WTC11 (cell line): Measurements from ENCODE around the gene ALS2CL.

ENCODE experiments used
- ATF2 ChIP-seq: sonication (generic); formaldehyde crosslinking; IDR thresholded peaks from 2 replicates; pipeline ENCODE4 v1.8.1; 2022; ENCODE audit warnings: low read depth, missing genetic modification reagents, borderline replicate concordance
- ATF3 ChIP-seq: sonication (generic); formaldehyde crosslinking; conservative IDR thresholded peaks from 2 replicates; pipeline ENCODE4 v1.8.1; 2022; ENCODE audit warnings: mild to moderate bottlenecking, missing genetic modification reagents
- CTCF ChIP-seq: fragments of 200-600 bp; IDR thresholded peaks from 2 replicates; pipeline ENCODE4 v1.8.0; 2022; ENCODE audit warnings: antibody characterized with exemption
- HMGXB4 ChIP-seq: sonication (generic); formaldehyde crosslinking; IDR thresholded peaks from 2 replicates; pipeline ENCODE4 v1.8.1; 2023; ENCODE audit warnings: mild to moderate bottlenecking, moderate library complexity, missing genetic modification reagents
- KAT7 ChIP-seq: sonication (generic); formaldehyde crosslinking; IDR thresholded peaks from 2 replicates; pipeline ENCODE4 v1.8.1; 2023; ENCODE audit warnings: missing genetic modification reagents, mild to moderate bottlenecking, borderline replicate concordance
- MAX ChIP-seq: sonication (generic); formaldehyde crosslinking; IDR thresholded peaks from 2 replicates; pipeline ENCODE4 v1.8.0; 2022; ENCODE audit warnings: mild to moderate bottlenecking, missing genetic modification reagents
- NR2C2 ChIP-seq: sonication (generic); formaldehyde crosslinking; IDR thresholded peaks from 2 replicates; pipeline ENCODE4 v1.8.0; 2022; ENCODE audit warnings: mild to moderate bottlenecking, missing genetic modification reagents
- SOX15 ChIP-seq: fragments of 250-450 bp; sonication (Bioruptor Pico); IDR thresholded peaks from 2 replicates; pipeline ENCODE4 v1.9.0; 2021; ENCODE audit warnings: mild to moderate bottlenecking
- TCF7 ChIP-seq: sonication (generic); formaldehyde crosslinking; IDR thresholded peaks from 2 replicates; pipeline ENCODE4 v1.8.0; 2022; ENCODE audit warnings: mild to moderate bottlenecking, low read depth, missing genetic modification reagents, moderate library complexity
- USF1 ChIP-seq: sonication (generic); formaldehyde crosslinking; IDR thresholded peaks from 2 replicates; pipeline ENCODE4 v1.8.0; 2022; ENCODE audit warnings: mild to moderate bottlenecking, missing genetic modification reagents
- ZBTB21 ChIP-seq: sonication (generic); formaldehyde crosslinking; IDR thresholded peaks from 2 replicates; pipeline ENCODE4 v1.8.1; 2023; ENCODE audit warnings: mild to moderate bottlenecking, missing genetic modification reagents, borderline replicate concordance
- ZMAT4 ChIP-seq: fragments of 250-450 bp; sonication (Bioruptor Pico); IDR thresholded peaks from 2 replicates; pipeline ENCODE4 v1.9.0; 2021; ENCODE audit warnings: mild to moderate bottlenecking
- ZNF138 ChIP-seq: sonication (generic); formaldehyde crosslinking; conservative IDR thresholded peaks from 2 replicates; pipeline ENCODE4 v1.8.1; 2022; ENCODE audit warnings: mild to moderate bottlenecking, moderate library complexity, missing genetic modification reagents
- ZNF232 ChIP-seq: sonication (generic); formaldehyde crosslinking; IDR thresholded peaks from 2 replicates; pipeline ENCODE4 v1.8.0; 2022; ENCODE audit warnings: mild to moderate bottlenecking, missing genetic modification reagents

- no peak for TF ChIP-seq MAX (CRISPR knock-in tag)
- no peak for TF ChIP-seq CTCF
- TF ChIP-seq ZMAT4 (CRISPR knock-in tag): no peak
- no peak for TF ChIP-seq TCF7 (CRISPR knock-in tag)
- no peak for TF ChIP-seq HMGXB4 (CRISPR knock-in tag)
- no peak for TF ChIP-seq KAT7
- TF ChIP-seq ZNF232 (CRISPR knock-in tag): no peak
- TF ChIP-seq SOX15: no peak
- no peak for TF ChIP-seq ATF2 (CRISPR knock-in tag)
- no peak for TF ChIP-seq ATF3
- no peak for TF ChIP-seq NR2C2
- TF ChIP-seq ZBTB21 (CRISPR knock-in tag): no peak
- TF ChIP-seq USF1 (CRISPR knock-in tag): no peak
- no peak for TF ChIP-seq ZNF138
Observed at GRCh38 chr3:46707601-46708011, 14.1 kb upstream of the ALS2CL start.
